IPS-20b (cell line): ENCODE results near the gene C20orf144.

Source experiments
- H3K27ac ChIP-seq: one replicate; pipeline ENCODE4 v1.5.1; 2013; ENCODE audit warnings: low read length
- H3K27me3 ChIP-seq: 2 replicates; pipeline ENCODE4 v1.6.1; 2013; ENCODE audit warnings: mild to moderate bottlenecking, low read length, inconsistent platforms; ENCODE audit not compliant: insufficient read depth
- H3K36me3 ChIP-seq: 2 replicates; pipeline ENCODE4 v1.6.1; 2013; ENCODE audit warnings: low read depth, mild to moderate bottlenecking, inconsistent platforms, low read length, moderate library complexity; ENCODE audit not compliant: insufficient read depth
- H3K4me1 ChIP-seq: 2 replicates; pipeline ENCODE4 v1.6.1; 2013; ENCODE audit warnings: mild to moderate bottlenecking, control low read depth, inconsistent platforms, low read length, moderate library complexity; ENCODE audit not compliant: insufficient read depth
- H3K4me3 ChIP-seq: 2 replicates; pipeline ENCODE4 v1.5.1; 2013; ENCODE audit warnings: mild to moderate bottlenecking, low read length, inconsistent platforms
- H3K9ac ChIP-seq: 2 replicates; pipeline ENCODE4 v1.6.1; 2013; ENCODE audit warnings: low read depth, mild to moderate bottlenecking, inconsistent platforms, low read length, moderate library complexity
- H3K9me3 ChIP-seq: 2 replicates; pipeline ENCODE4 v1.6.1; 2013; ENCODE audit warnings: mild to moderate bottlenecking, low read depth, low read length, inconsistent platforms; ENCODE audit not compliant: insufficient read depth

The C20orf144 gene

GRCh38 chr20:33685328-33686099 is 23.4 kb downstream of the C20orf144 start:
- peaks cover 6% of the 10 kb centered on the region; the same call in 1 of the 2 replicates for H3K4me1 ChIP-seq
- H3K4me3 ChIP-seq = peak overlapping the region; percentile 94
- peak overlapping the region; percentile 5 for H3K27ac ChIP-seq
- no peaks in the 10 kb centered on the region for H3K9me3 ChIP-seq
- H3K9ac ChIP-seq = peak overlapping the region; percentile 90
- H3K27me3 ChIP-seq = peaks cover 17% of the 10 kb centered on the region; the same call in 1 of the 2 replicates
- peaks cover 8% of the 10 kb centered on the region; the same call in 1 of the 2 replicates for H3K36me3 ChIP-seq

- Histone ChIP-seq H3K4me3 (peak within 1 kb of the TSS; percentile 94), H3K27ac (peak within 1 kb of the TSS; percentile 5)
Observed at GRCh38 chr20:33686100-33686983, 24.2 kb downstream of the C20orf144 start, which contains the start of gene E2F1. TSS of gene E2F1 (minus strand) at chr20:33686385. CDS start at chr20:33686264, 121 bp downstream.

GRCh38 chr20:33686984-33687366 is 24.8 kb downstream of the C20orf144 start:
- no peak overlapping the region for H3K27ac ChIP-seq
- H3K4me1 ChIP-seq = peaks cover 6% of the 10 kb centered on the region; the same call in 1 of the 2 replicates
- peak overlapping the region; percentile 49 for H3K4me3 ChIP-seq
- peak overlapping the region; percentile 60; the same call in 1 of the 2 replicates for H3K9ac ChIP-seq
- H3K9me3 ChIP-seq = no peaks in the 10 kb centered on the region
- H3K36me3 ChIP-seq = peaks cover 6% of the 10 kb centered on the region; the same call in 1 of the 2 replicates
- peaks cover 17% of the 10 kb centered on the region; the same call in 1 of the 2 replicates for H3K27me3 ChIP-seq

More at GRCh38 chr20:33686100-33686983, 24.2 kb downstream of the C20orf144 start, which contains the start of gene E2F1:
- Histone ChIP-seq H3K36me3 (peaks cover 6% of the 10 kb centered on the region; the same call in 1 of the 2 replicates), H3K9ac (peak within 1 kb of the TSS; percentile 90), H3K4me1 (peaks cover 6% of the 10 kb centered on the region; the same call in 1 of the 2 replicates), H3K27me3 (peaks cover 17% of the 10 kb centered on the region; the same call in 1 of the 2 replicates), H3K9me3 (no peaks in the 10 kb centered on the region)

- Histone ChIP-seq H3K9ac (no peak overlapping the region), H3K4me3 (no peak overlapping the region), H3K9me3 (no peaks in the 10 kb centered on the region), H3K27me3 (peaks cover 17% of the 10 kb centered on the region; the same call in 1 of the 2 replicates), H3K27ac (no peak overlapping the region), H3K4me1 (peaks cover 6% of the 10 kb centered on the region; the same call in 1 of the 2 replicates), H3K36me3 (peaks cover 5% of the 10 kb centered on the region; the same call in 1 of the 2 replicates)
Observed at GRCh38 chr20:33687370-33687915, 25.3 kb downstream of the C20orf144 start.

GRCh38 chr20:33687993-33688937 is 26.1 kb downstream of the C20orf144 start:
- Histone ChIP-seq H3K9ac (no peak overlapping the region), H3K27ac (no peak overlapping the region), H3K9me3 (no peaks in the 10 kb centered on the region), H3K4me1 (peaks cover 9% of the 10 kb centered on the region; the same call in 1 of the 2 replicates), H3K36me3 (no peaks in the 10 kb centered on the region), H3K4me3 (no peak overlapping the region), H3K27me3 (peaks cover 17% of the 10 kb centered on the region; the same call in 1 of the 2 replicates)

- no peak overlapping the region for H3K9ac ChIP-seq
- H3K27me3 ChIP-seq = peaks cover 17% of the 10 kb centered on the region; the same call in 1 of the 2 replicates
Observed at GRCh38 chr20:33688938-33689424, 26.9 kb downstream of the C20orf144 start.

GRCh38 chr20:33689493-33689892 is 27.4 kb downstream of the C20orf144 start:
- peaks cover 17% of the 10 kb centered on the region; the same call in 1 of the 2 replicates for H3K27me3 ChIP-seq
- no peaks in the 10 kb centered on the region for H3K9me3 ChIP-seq
- no peaks in the 10 kb centered on the region for H3K36me3 ChIP-seq
- no peak overlapping the region for H3K4me3 ChIP-seq
- H3K4me1 ChIP-seq = peaks cover 11% of the 10 kb centered on the region; the same call in 1 of the 2 replicates
- H3K9ac ChIP-seq = no peak overlapping the region
- no peak overlapping the region for H3K27ac ChIP-seq

More at GRCh38 chr20:33688938-33689424, 26.9 kb downstream of the C20orf144 start:
- Histone ChIP-seq H3K9me3 (no peaks in the 10 kb centered on the region), H3K4me3 (no peak overlapping the region), H3K27ac (no peak overlapping the region), H3K4me1 (peaks cover 14% of the 10 kb centered on the region; the same call in 1 of the 2 replicates), H3K36me3 (no peaks in the 10 kb centered on the region)

GRCh38 chr20:33689973-33690372 is 27.8 kb downstream of the C20orf144 start:
- Histone ChIP-seq H3K9ac (no peak overlapping the region), H3K27me3 (peaks cover 17% of the 10 kb centered on the region; the same call in 1 of the 2 replicates), H3K4me1 (peaks cover 11% of the 10 kb centered on the region; the same call in 1 of the 2 replicates), H3K27ac (no peak overlapping the region), H3K4me3 (no peak overlapping the region), H3K36me3 (no peaks in the 10 kb centered on the region), H3K9me3 (no peaks in the 10 kb centered on the region)

- peaks cover 16% of the 10 kb centered on the region; the same call in 1 of the 2 replicates for H3K27me3 ChIP-seq
- no peaks in the 10 kb centered on the region for H3K36me3 ChIP-seq
- H3K9me3 ChIP-seq = no peaks in the 10 kb centered on the region
- H3K4me1 ChIP-seq = peaks cover 8% of the 10 kb centered on the region; the same call in 1 of the 2 replicates
- H3K27ac ChIP-seq = no peak overlapping the region
- no peak overlapping the region for H3K9ac ChIP-seq
- H3K4me3 ChIP-seq = no peak overlapping the region
Observed at GRCh38 chr20:33693289-33693688, 31.2 kb downstream of the C20orf144 start.
